NCI-H146 (cell line): ENCODE data around the gene CDH12.

Source experiments
- DNase-seq: peaks from one replicate; lab custom pipeline; 2025; lab: John Stamatoyannopoulos, UW

Gene CDH12

DNA sequence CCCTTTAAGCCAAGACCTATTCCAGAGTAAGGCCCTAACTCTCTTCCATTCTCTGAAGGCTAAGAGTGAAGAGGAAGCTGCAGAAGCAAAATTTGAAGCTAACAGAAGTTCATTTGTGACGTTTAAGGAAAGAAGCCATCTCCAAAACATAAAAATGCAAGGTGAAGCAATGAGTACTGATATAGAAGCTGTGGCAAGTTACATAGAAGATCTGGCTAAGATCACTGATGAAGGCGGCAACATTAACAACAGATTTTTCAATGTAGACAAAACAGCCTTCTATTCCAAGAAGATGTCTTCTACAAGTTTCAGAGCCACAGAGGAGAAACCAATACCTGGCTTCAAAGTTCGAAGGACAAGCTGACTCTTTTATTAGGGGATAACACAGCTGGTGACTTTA lies 1143.4 kb downstream of the CDH12 start:
- no peak for DNase-seq

DNA sequence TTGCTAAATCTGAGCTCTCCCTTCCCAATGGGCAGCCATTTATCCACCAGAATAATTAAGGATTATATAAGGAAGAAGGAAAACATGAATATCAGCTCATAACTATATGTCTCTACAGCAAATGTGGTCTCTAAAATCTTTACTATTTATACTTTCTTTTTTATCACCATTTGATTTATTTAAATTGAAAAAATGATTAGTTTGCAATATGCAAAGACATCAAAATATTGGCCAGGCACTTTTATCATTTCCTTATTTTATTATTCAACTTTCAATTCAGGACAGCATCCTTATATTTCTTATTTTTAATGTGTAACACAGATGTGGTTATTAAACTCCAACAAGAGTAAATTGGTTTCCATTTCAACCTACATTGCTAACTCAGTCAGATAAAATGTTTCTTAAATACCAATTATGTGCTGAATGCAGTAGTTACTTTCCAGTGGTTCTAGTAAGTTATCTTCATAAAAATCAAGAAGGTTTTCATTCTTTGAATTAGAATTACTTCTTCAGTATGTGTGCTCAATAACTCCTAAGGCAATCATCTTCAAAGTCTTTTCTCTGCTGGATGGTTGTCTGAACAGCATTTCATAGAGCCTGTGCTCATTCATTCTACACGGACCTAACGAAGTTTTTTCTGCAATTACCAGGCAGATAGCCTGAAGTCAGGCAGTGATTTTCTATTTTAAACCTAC lies 1148.0 kb downstream of the CDH12 start:
- no peak for DNase-seq

DNA sequence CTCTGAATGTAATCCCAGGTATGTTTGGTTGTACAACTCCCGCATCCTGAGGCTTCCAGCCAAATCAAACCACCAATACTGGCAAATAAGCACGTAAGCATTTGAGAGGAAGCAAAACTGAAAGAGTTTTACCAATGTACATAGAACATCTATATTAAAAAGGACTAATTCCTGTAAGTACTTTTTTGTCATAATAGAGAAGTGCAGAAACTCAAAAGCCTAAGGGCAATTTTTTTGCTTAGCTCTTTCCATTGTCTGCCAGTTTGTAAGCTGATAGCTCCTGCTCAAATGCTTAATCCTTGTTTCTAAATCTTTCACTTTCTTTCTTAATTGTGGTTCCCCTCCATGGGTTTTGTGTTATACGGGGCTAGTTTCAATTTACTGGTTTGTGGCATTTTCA lies 1151.8 kb downstream of the CDH12 start:
- no peak for DNase-seq
